Loucy (cell line): ENCODE data around the gene NAV2.

Experiments
- H2AFZ ChIP-seq: fragments of 200-600 bp; sonication (generic); 2 replicates; pipeline ENCODE4 v1.6.0; 2016; ENCODE audit warnings: antibody characterized with exemption, mild to moderate bottlenecking, low read length, moderate library complexity
- H3F3A ChIP-seq: fragments of 200-600 bp; 2 replicates; pipeline ENCODE4 v1.6.0; 2016; ENCODE audit warnings: antibody characterized with exemption, low read depth, mild to moderate bottlenecking
- H3K27me3 ChIP-seq: fragments of 200-600 bp; sonication (generic); 2 replicates; pipeline ENCODE4 v1.6.1; 2014; ENCODE audit warnings: low read length, mild to moderate bottlenecking; ENCODE audit not compliant: insufficient read depth, poor library complexity, severe bottlenecking
- H3K36me3 ChIP-seq: fragments of 200-600 bp; sonication (generic); 2 replicates; pipeline ENCODE4 v1.6.1; 2016; ENCODE audit warnings: low read length; ENCODE audit not compliant: insufficient read depth
- H3K4me1 ChIP-seq: fragments of 200-600 bp; sonication (generic); 2 replicates; pipeline ENCODE4 v1.5.1; 2014; ENCODE audit warnings: low read length, mild to moderate bottlenecking; ENCODE audit not compliant: insufficient read depth, poor library complexity, severe bottlenecking
- H3K4me2 ChIP-seq: fragments of 200-600 bp; sonication (generic); 2 replicates; pipeline ENCODE4 v1.6.0; 2014; ENCODE audit warnings: antibody characterized with exemption, low read length, low read depth, mild to moderate bottlenecking; ENCODE audit not compliant: poor library complexity, severe bottlenecking
- H3K4me3 ChIP-seq: fragments of 200-600 bp; sonication (generic); 2 replicates; pipeline ENCODE4 v1.5.1; 2014; ENCODE audit warnings: low read length, mild to moderate bottlenecking, mixed read lengths; ENCODE audit not compliant: poor library complexity, severe bottlenecking
- H3K79me2 ChIP-seq: fragments of 200-600 bp; sonication (generic); 2 replicates; pipeline ENCODE4 v1.6.1; 2014; ENCODE audit warnings: low read length; ENCODE audit not compliant: insufficient read depth
- H3K9ac ChIP-seq: fragments of 200-600 bp; sonication (generic); 2 replicates; pipeline ENCODE4 v1.6.0; 2014; ENCODE audit warnings: mild to moderate bottlenecking, low read depth, low read length, moderate library complexity; ENCODE audit not compliant: poor library complexity, severe bottlenecking
- H3K9me2 ChIP-seq: fragments of 200-600 bp; sonication (generic); replicated peaks from 2 replicates; pipeline ENCODE4 v1.6.1; 2016; ENCODE audit warnings: low read depth, low read length, mixed read lengths
- H3K9me3 ChIP-seq: fragments of 200-600 bp; sonication (generic); 2 replicates; pipeline ENCODE4 v1.6.1; 2014; ENCODE audit warnings: mild to moderate bottlenecking, antibody characterized with exemption, low read length, low read depth; ENCODE audit not compliant: insufficient read depth
- H4K20me1 ChIP-seq: fragments of 200-600 bp; sonication (generic); 2 replicates; pipeline ENCODE4 v1.6.0; 2014; ENCODE audit warnings: antibody characterized with exemption, low read length, mild to moderate bottlenecking; ENCODE audit not compliant: insufficient read depth, poor library complexity, severe bottlenecking
- CTCF ChIP-seq: fragments of 200-600 bp; sonication (generic); conservative IDR thresholded peaks from 2 replicates; pipeline ENCODE4 v1.5.1; 2014; ENCODE audit warnings: mild to moderate bottlenecking, antibody characterized with exemption, low read length
- EZH2phosphoT487 ChIP-seq: fragments of 200-600 bp; IDR thresholded peaks from 2 replicates; pipeline ENCODE4 v1.6.1; 2018; ENCODE audit warnings: antibody characterized with exemption, mild to moderate bottlenecking, moderate library complexity, borderline replicate concordance

Gene NAV2

GRCh38 chr11:19696904-19697303 is 15.7 kb upstream of the NAV2 start:
- no peak overlapping the region for H3K4me3 ChIP-seq
- no peak overlapping the region for H3K9ac ChIP-seq
- no peaks in the 10 kb centered on the region for H3K9me2 ChIP-seq
- TF ChIP-seq CTCF = no peak
- TF ChIP-seq EZH2phosphoT487 = no peak
- no peaks in the 10 kb centered on the region for H3K27me3 ChIP-seq
- no peak overlapping the region for H3K4me2 ChIP-seq
- no peaks in the 10 kb centered on the region for H3K79me2 ChIP-seq
- H4K20me1 ChIP-seq = no peaks in the 10 kb centered on the region
- H3F3A ChIP-seq = no peaks in the 10 kb centered on the region
- H3K36me3 ChIP-seq = no peaks in the 10 kb centered on the region
- no peak overlapping the region for H2AFZ ChIP-seq
- no peaks in the 10 kb centered on the region for H3K4me1 ChIP-seq
- no peaks in the 10 kb centered on the region for H3K9me3 ChIP-seq

GRCh38 chr11:19697721-19698121 is 14.9 kb upstream of the NAV2 start:
- no peaks in the 10 kb centered on the region for H3K27me3 ChIP-seq
- H2AFZ ChIP-seq = no peak overlapping the region
- no peaks in the 10 kb centered on the region for H4K20me1 ChIP-seq
- no peak overlapping the region for H3K4me2 ChIP-seq
- H3K9ac ChIP-seq = no peak overlapping the region
- no peaks in the 10 kb centered on the region for H3K9me2 ChIP-seq
- no peak for TF ChIP-seq CTCF
- TF ChIP-seq EZH2phosphoT487 = no peak
- H3K9me3 ChIP-seq = no peaks in the 10 kb centered on the region
- H3K4me3 ChIP-seq = no peak overlapping the region
- H3K4me1 ChIP-seq = no peaks in the 10 kb centered on the region
- no peaks in the 10 kb centered on the region for H3F3A ChIP-seq
- no peaks in the 10 kb centered on the region for H3K36me3 ChIP-seq
- no peaks in the 10 kb centered on the region for H3K79me2 ChIP-seq

DNA sequence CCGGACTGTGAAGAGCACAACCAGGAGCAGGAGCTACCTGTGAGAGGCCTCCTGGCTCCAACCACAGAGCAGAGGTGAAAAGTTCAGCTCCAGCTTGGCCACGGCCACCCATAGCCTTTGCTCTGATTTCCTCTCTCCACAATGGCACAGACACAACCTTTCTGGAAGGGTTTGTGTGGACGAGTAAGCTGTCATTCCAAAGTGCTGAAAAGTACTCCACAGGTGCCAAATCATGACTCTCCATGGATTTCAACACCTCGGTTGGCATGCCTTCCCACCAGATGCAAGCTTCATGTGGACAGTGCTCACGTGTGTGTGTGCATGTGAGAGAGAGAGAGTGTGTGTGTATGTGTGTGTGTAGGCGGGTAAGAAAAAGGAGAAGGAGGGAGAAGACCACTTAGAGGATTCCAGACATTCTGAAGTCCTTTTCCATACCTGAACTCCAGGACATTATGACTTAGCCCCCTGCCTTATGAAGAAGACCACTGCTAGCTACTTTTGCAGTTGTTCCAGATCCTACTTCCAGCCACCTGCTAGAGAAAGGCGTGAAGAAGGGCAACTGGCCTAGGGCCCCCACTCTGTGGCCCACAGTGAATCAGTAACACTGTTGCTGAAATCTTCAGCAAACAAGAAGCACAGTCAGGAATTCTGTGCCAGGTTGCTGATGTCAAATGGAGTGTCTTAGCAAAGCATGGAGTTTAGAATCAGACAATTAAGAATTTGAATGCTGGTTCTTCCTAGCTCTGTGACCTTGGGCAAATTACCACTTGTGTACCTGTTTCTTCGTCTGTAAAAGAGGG is 13.9 kb upstream of the NAV2 start:
- Histone ChIP-seq H3K36me3 (no peaks in the 10 kb centered on the region), H3K4me3 (no peak overlapping the region), H3K4me2 (no peak overlapping the region)

More for the DNA sequence above, 13.9 kb upstream of the NAV2 start:
- no peaks in the 10 kb centered on the region for H3K9me2 ChIP-seq
- no peak for TF ChIP-seq CTCF
- TF ChIP-seq EZH2phosphoT487 = no peak
- H3K79me2 ChIP-seq = no peaks in the 10 kb centered on the region
- no peaks in the 10 kb centered on the region for H3K27me3 ChIP-seq
- no peak overlapping the region for H2AFZ ChIP-seq
- H3F3A ChIP-seq = no peaks in the 10 kb centered on the region
- no peaks in the 10 kb centered on the region for H4K20me1 ChIP-seq
- no peaks in the 10 kb centered on the region for H3K4me1 ChIP-seq
- no peak overlapping the region for H3K9ac ChIP-seq
- H3K9me3 ChIP-seq = no peaks in the 10 kb centered on the region
